Ishikawa (cell line): ENCODE data around the gene ATP2C2.

ENCODE experiments used
- CEBPB ChIP-seq: IDR thresholded peaks from 2 replicates; pipeline ENCODE4 v1.6.1; 2012
- CREB1 ChIP-seq: IDR thresholded peaks from 2 replicates; pipeline ENCODE4 v1.6.1; 2012; ENCODE audit warnings: low read depth
- EGR1 ChIP-seq: IDR thresholded peaks from 2 replicates; pipeline ENCODE4 v1.6.1; 2012
- EP300 ChIP-seq: IDR thresholded peaks from 2 replicates; pipeline ENCODE4 v1.6.1; 2012; ENCODE audit warnings: borderline replicate concordance
- FOXM1 ChIP-seq: IDR thresholded peaks from 2 replicates; pipeline ENCODE4 v1.6.1; 2012; ENCODE audit warnings: low read depth, borderline replicate concordance
- MAX ChIP-seq: IDR thresholded peaks from 2 replicates; pipeline ENCODE4 v1.6.1; 2012
- NFIC ChIP-seq: IDR thresholded peaks from 2 replicates; pipeline ENCODE4 v1.6.1; 2012
- RAD21 ChIP-seq: IDR thresholded peaks from 2 replicates; pipeline ENCODE4 v1.6.1; 2012; ENCODE audit warnings: low read depth
- REST ChIP-seq: IDR thresholded peaks from 2 replicates; pipeline ENCODE4 v1.6.1; 2012; ENCODE audit warnings: low read depth, mild to moderate bottlenecking
- TAF1 ChIP-seq: IDR thresholded peaks from 2 replicates; pipeline ENCODE4 v1.6.1; 2012; ENCODE audit warnings: low read depth, mild to moderate bottlenecking
- TCF12 ChIP-seq: IDR thresholded peaks from 2 replicates; pipeline ENCODE4 v1.6.1; 2012; ENCODE audit warnings: low read depth
- TEAD4 ChIP-seq: IDR thresholded peaks from 2 replicates; pipeline ENCODE4 v1.6.1; 2012
- USF1 ChIP-seq: IDR thresholded peaks from 2 replicates; pipeline ENCODE4 v1.6.1; 2012
- YY1 ChIP-seq: IDR thresholded peaks from 2 replicates; pipeline ENCODE4 v1.6.1; 2012; ENCODE audit warnings: low read depth
- ZBTB7A ChIP-seq: IDR thresholded peaks from 2 replicates; pipeline ENCODE4 v1.6.1; 2012; ENCODE audit warnings: low read depth

The ATP2C2 gene

GRCh38 chr16:84482001-84482891 is 113.9 kb downstream of the ATP2C2 start:
- TF ChIP-seq EGR1: no peak

- TF ChIP-seq USF1: no peak
- no peak for TF ChIP-seq CREB1
- no peak for TF ChIP-seq TEAD4
- no peak for TF ChIP-seq REST
- TF ChIP-seq RAD21: no peak
- no peak for TF ChIP-seq TCF12
- TF ChIP-seq MAX: no peak
- TF ChIP-seq FOXM1: no peak
- TF ChIP-seq EP300: no peak
- TF ChIP-seq YY1: no peak
- TF ChIP-seq ZBTB7A: no peak
- no peak for TF ChIP-seq NFIC
- no peak for TF ChIP-seq CEBPB
- TF ChIP-seq TAF1: no peak
- no peak for TF ChIP-seq EGR1
These were observed 114.9 kb downstream of the ATP2C2 start for GRCh38 chr16:84482951-84483881.

GRCh38 chr16:84483882-84484565 is 115.7 kb downstream of the ATP2C2 start:
- no peak for TF ChIP-seq REST
- no peak for TF ChIP-seq TCF12
- no peak for TF ChIP-seq FOXM1
- TF ChIP-seq EP300: no peak
- TF ChIP-seq USF1: no peak
- TF ChIP-seq CREB1: no peak
- TF ChIP-seq TAF1: no peak
- no peak for TF ChIP-seq MAX
- no peak for TF ChIP-seq NFIC
- no peak for TF ChIP-seq CEBPB
- no peak for TF ChIP-seq TEAD4
- TF ChIP-seq EGR1: no peak
- TF ChIP-seq YY1: no peak
- no peak for TF ChIP-seq ZBTB7A
- TF ChIP-seq RAD21: no peak

- TF ChIP-seq RAD21 (peak; percentile 90), EP300 (no peak)
These were observed 116.4 kb downstream of the ATP2C2 start for GRCh38 chr16:84484579-84485254.
